ENCODE measurements around the gene ESR1.

DNA sequence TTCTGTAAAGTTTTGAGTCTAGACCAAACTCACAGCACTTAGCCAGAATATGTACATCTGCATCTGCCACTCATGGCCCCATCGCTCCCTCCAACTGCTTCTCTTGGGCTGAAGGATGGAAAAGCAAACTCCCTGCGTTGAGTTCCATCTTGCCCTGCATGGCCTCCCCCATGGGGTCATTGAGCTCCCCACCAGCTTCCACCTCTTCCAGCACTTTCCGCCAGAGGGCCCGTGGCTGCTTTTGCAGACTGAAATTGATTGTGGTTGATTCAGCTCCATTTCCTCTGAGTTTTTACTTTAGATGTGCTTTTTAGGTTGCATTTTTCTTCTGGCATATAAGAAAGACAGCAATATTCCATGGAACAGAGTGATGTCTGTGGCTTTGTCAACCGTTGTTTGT lies 263.1 kb downstream of the ESR1 start:
- TF ChIP-seq POLR2A (IDR thresholded peaks at IDR 0.05): no peak
- TF ChIP-seq, protein P1, sequence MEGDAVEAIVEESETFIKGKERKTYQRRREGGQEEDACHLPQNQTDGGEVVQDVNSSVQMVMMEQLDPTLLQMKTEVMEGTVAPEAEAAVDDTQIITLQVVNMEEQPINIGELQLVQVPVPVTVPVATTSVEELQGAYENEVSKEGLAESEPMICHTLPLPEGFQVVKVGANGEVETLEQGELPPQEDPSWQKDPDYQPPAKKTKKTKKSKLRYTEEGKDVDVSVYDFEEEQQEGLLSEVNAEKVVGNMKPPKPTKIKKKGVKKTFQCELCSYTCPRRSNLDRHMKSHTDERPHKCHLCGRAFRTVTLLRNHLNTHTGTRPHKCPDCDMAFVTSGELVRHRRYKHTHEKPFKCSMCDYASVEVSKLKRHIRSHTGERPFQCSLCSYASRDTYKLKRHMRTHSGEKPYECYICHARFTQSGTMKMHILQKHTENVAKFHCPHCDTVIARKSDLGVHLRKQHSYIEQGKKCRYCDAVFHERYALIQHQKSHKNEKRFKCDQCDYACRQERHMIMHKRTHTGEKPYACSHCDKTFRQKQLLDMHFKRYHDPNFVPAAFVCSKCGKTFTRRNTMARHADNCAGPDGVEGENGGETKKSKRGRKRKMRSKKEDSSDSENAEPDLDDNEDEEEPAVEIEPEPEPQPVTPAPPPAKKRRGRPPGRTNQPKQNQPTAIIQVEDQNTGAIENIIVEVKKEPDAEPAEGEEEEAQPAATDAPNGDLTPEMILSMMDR (IDR thresholded peaks at IDR 0.05): no peak
